ENCODE measurements around the gene FRMD4B. TPM values are rescaled to one million over a fixed set of nuclear protein-coding genes. Genes with fewer than 3 reads are reported as not detected.

The FRMD4B gene
- total RNA-seq, 4 donors from 2014 or later: 37.5 to 66.2 (median 62.5) TPM

DNA sequence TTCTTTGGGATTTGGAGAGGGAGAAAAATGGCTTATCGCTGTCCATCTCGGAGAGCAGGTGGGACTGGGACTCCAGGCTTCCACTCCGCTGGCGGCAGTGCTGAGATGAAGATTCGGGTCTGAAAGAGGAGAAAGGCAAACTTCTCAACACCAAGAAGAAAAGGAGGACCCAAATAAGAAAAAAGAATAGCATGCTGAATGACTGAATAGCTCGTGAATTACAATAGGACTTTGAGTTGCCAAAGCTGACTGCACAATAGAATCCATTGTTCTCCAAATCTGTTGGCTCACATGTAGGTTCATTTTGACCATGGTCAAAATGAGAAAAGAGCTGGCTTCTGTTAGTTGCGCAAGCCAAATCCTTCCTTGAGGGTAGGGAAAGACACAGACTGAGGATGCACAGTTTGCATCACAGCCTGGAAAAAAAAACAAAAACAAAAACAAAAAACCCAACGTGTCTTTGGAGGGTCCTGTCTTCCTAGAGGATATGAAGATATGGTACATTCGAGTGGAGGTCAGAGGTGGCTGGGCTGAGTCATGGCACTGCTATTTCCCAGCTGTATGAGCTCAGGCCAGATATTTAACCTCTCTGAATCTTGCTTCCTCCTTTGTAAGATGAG is 204.2 kb downstream of the FRMD4B start:
- no peak for DNase-seq
- H3K27ac ChIP-seq: peak overlapping the region in 2 of 4 donors; percentile 6 to 11

DNA sequence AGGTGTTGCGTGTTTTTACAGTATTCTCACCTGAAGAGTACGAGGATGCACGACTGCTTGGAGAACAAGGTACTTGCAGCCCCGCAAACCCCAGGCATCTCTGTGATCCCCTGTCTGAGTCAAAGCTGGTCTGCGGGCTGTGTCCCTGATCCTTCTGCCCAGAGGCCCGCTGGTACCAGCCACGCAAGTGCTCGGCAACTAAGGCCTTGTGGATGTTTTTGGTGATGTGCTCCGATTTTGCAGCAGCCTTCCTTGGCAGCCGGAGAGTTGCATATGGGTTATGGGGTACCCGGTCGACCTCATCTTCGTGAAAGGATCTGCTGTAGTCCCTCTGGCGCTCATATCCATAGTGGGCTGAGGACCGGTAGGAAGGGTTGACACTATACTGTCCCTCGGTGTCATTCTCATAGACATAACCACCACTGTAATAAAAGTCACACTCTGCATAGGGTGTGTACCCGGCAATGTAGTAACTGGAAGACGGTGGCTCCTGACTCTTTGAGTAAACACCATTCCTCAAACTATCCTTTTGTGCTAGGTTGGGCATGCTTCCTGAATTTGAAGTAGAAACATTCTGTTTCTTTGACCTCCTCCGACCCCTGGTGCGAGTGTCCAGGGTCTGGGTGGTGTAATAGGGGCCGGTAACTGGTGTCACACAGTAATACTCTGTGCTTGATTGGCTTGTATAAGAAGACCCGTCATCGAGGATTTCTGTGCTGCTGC is 204.9 kb downstream of the FRMD4B start:
- TF ChIP-seq POLR2A (IDR thresholded peaks at IDR 0.05): no peak
- no peak for TF ChIP-seq CTCF (IDR thresholded peaks at IDR 0.05)
- peaks cover 0 to 93% (median 36%) of the 10 kb centered on the region in 3 donors for H3K36me3 ChIP-seq
- H3K27me3 ChIP-seq: no peaks in the 10 kb centered on the region
- DNase-seq: no peak
- intact Hi-C loops (cut with DNase I): no loop called here
- no peak overlapping the region for H3K4me3 ChIP-seq
- peaks cover 0 to 29% (median 6%) of the 10 kb centered on the region in 3 donors for H3K4me1 ChIP-seq
- WGBS, 2 donors: 85 to 88% methylated on average over 17 to 20 of the region's 23 CpGs
- H3K27ac ChIP-seq: peak overlapping the region in 1 of 4 donors; percentile 6
- no peaks in the 10 kb centered on the region for H3K9me3 ChIP-seq

More for the DNA sequence above, 204.2 kb downstream of the FRMD4B start:
- intact Hi-C loops (cut with DNase I): no loop called here
- H3K9me3 ChIP-seq: no peaks in the 10 kb centered on the region
- H3K4me3 ChIP-seq: no peak overlapping the region
- TF ChIP-seq POLR2A (IDR thresholded peaks at IDR 0.05) (no peak), CTCF (IDR thresholded peaks at IDR 0.05) (no peak)
- no peaks in the 10 kb centered on the region for H3K27me3 ChIP-seq
- peaks cover 0 to 29% (median 6%) of the 10 kb centered on the region in 3 donors for H3K4me1 ChIP-seq
- peaks cover 4 to 93% (median 38%) of the 10 kb centered on the region in 3 donors for H3K36me3 ChIP-seq
- WGBS, 2 donors: 66 to 74% methylated on average over 9 of the region's 9 CpGs

DNA sequence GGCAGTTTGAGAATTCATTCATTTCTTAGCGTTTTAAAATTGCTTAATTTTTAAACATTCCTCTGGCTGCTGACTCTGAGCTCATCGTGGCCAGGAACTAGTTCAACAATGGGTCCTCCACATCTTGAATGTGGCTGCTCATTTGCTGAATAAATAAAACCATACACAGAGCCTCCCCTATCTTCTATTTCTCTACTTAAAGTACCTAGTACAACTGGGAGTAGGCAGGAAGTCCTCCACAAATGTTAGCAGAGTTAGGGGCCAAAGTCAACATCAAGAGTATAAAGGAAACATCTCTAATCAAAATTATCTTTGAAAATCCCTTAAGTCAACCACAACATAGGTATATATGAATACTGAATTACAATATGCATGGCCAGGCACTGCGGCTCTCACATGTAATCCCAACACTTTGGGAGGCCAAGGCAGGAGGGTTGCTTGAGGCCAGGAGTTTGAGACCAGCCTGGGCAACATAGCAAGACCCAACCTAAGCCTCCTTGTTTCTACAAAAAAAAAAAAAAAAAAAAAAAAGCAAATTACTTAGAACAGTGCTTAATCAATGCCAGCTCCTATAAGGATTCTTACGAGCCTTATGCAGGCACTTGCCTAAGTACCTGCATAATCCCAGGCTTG is 206.0 kb downstream of the FRMD4B start:
- DNase-seq: no peak
- Histone ChIP-seq H3K4me3 (no peak overlapping the region), H3K27me3 (no peaks in the 10 kb centered on the region), H3K27ac (peak overlapping the region; percentile 20 to 47 (median 33)), H3K4me1 (peaks cover 0 to 33% (median 6%) of the 10 kb centered on the region in 3 donors), H3K36me3 (peaks cover 2 to 93% (median 30%) of the 10 kb centered on the region in 3 donors), H3K9me3 (no peaks in the 10 kb centered on the region)
- 65 to 71% methylated on average over 4 of the region's 4 CpGs for WGBS, 2 donors
- intact Hi-C loops (cut with DNase I): loop anchor here (10.0 kb wide), 1 partner anchor 55 kb away; no protein-coding TSS in a partner anchor
- TF ChIP-seq POLR2A (IDR thresholded peaks at IDR 0.05) (no peak), CTCF (IDR thresholded peaks at IDR 0.05) (no peak)

- TF ChIP-seq POLR2A (IDR thresholded peaks at IDR 0.05): no peak
- TF ChIP-seq CTCF (IDR thresholded peaks at IDR 0.05): peak in 1 of 6 experiments; percentile 22
- Histone ChIP-seq H3K4me3 (no peak overlapping the region), H3K4me1 (peaks cover 0 to 41% (median 6%) of the 10 kb centered on the region in 3 donors), H3K27me3 (no peaks in the 10 kb centered on the region), H3K36me3 (peaks cover 6 to 93% (median 24%) of the 10 kb centered on the region in 3 donors), H3K27ac (peak overlapping the region in 3 of 4 donors; percentile 27 to 47 (median 39)), H3K9me3 (no peaks in the 10 kb centered on the region)
- WGBS, 2 donors: 64 to 67% methylated on average over 5 of the region's 5 CpGs
- no peak for DNase-seq
- intact Hi-C loops (cut with DNase I): loop anchor here (10.0 kb wide), 1 partner anchor 56 kb away; no protein-coding TSS in a partner anchor
Observed at GRCh38 chr3:69178838-69179739, 206.8 kb downstream of the FRMD4B start.
